Stimulated activated naive CD4-positive, alpha-beta T cell (primary cell): ENCODE measurements around the gene ZNF256.

Experiments used
- DNase-seq, 6 experiments: peaks; one replicate each; lab custom pipeline; 2025; lab: John Stamatoyannopoulos, UW

Gene ZNF256

GRCh38 chr19:57947419-57948134 lies at the start of gene ZNF256:
Gene ZNF256, minus strand, starts transcription at chr19:57947706. Its CDS starts 232 bp downstream, at chr19:57947474.
- peak; percentile 62 to 86 (median 81) for DNase-seq

DNA sequence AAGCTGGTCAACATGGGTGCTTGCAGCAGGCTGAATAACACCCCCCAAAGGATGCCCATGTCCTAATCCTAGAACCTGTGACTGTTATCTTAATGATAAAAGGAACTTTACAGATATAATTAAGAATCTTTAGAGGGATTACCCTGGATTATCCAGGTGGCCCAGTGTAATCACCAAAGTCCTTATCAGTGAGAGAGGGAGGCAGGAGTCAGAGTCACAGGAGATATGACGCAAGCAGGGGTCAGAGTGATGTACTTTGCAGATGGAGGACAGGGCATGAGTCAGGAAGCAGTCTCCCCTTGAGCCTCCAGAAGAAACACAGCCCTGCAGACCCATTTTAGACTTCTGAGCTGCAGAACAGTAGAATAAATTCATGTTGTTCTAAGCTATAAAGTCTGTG lies 45.3 kb upstream of the ZNF256 start:
- DNase-seq: no peak

GRCh38 chr19:57978586-57979289 lies 31.2 kb upstream of the ZNF256 start:
- no peak for DNase-seq

GRCh38 chr19:57974434-57974833 lies 26.9 kb upstream of the ZNF256 start, which contains the start of gene C19orf18:
Gene C19orf18, minus strand, starts transcription at chr19:57974534. Its CDS starts 102 bp downstream, at chr19:57974432.
- DNase-seq: no peak

DNA sequence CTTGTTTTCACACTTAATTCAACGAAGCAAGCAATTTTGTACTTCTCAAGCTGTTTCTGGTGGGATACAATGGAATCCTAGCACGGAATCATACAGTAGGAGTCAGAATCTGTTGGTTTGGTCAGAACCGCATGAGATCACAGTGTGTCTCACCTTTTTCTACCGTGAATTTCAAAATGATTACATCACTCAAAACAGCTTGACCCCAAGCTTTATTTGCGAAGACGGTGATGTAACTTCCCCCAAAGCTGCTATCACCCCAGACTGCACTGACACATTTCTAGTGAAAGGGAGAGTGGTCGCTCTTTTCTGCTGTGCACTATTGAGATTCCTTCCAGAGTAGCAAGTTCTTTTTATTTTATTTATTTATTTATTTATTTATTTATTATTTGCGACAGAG lies 17.3 kb upstream of the ZNF256 start:
- DNase-seq: no peak

- no peak for DNase-seq
Measured at GRCh38 chr19:57961785-57962184, 14.3 kb upstream of the ZNF256 start.

- DNase-seq: no peak
Measured at GRCh38 chr19:57954996-57955395, 7.5 kb upstream of the ZNF256 start.

DNA sequence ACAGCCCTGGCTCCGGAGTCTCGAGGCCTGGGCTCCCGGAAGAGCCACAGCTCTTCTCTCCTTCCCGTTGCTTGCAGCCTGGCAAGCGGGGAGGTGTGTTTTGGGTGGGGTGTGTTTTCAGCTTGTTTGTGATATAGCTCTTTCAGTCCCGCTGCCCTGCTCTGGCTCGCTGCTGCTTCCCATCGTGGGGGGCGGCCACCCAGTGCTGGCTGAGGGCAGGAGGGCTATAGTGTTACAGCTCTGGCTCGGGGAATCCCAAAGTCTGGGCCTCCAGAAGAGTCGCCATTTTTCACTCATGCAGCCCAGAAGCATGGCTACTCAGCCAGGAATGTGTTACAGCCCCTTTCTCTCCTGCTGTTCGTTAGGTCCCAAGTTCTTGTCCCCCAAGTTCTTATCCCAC lies 2.2 kb upstream of the ZNF256 start:
- no peak for DNase-seq

DNA sequence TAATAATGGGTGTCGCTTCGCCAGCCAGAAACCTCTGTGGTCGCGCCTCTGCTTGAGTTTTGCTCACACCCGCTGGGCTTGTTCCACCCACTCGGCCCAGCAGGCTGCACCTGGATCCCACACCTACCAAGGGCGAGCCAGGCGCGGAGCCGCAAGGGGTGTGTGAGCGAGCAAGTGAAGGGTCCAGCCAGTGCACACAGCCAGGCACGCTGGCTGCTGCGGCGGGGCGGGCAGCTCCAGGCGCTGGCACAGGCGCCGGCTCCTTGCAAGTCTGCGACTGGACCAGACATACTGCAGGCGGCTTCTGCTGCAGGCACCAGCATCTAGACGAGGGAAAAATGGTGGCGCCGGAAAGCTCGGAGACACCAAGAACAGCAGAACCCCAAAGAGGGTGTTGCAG lies 1.8 kb upstream of the ZNF256 start:
- DNase-seq: no peak

- peak in 1 of 6 experiments; percentile 28 for DNase-seq
Measured at GRCh38 chr19:57947088-57947418, 453 bp downstream of the ZNF256 start.

GRCh38 chr19:57946316-57946715 lies 1.2 kb downstream of the ZNF256 start:
- no peak for DNase-seq

DNA sequence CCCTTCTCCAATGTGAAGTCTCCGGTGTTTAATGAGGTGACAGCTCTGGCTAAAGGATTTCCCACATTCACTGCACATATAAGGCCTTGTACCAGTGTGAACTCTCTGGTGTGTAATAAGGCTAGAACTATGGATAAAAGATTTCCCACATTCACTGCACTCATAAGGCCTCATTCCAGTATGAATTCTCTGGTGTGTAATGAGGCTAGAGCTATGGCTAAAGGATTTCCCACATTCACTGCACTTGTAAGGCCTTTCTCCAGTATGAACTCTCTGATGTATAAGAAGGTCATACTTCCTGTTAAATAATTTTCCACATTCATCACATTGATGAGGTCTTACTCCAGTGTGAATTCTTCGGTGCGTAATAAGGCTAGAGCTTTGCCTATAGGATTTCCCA lies 5.9 kb downstream of the ZNF256 start:
- no peak for DNase-seq

- no peak for DNase-seq
Measured at GRCh38 chr19:57935731-57936130, 11.8 kb downstream of the ZNF256 start.

DNA sequence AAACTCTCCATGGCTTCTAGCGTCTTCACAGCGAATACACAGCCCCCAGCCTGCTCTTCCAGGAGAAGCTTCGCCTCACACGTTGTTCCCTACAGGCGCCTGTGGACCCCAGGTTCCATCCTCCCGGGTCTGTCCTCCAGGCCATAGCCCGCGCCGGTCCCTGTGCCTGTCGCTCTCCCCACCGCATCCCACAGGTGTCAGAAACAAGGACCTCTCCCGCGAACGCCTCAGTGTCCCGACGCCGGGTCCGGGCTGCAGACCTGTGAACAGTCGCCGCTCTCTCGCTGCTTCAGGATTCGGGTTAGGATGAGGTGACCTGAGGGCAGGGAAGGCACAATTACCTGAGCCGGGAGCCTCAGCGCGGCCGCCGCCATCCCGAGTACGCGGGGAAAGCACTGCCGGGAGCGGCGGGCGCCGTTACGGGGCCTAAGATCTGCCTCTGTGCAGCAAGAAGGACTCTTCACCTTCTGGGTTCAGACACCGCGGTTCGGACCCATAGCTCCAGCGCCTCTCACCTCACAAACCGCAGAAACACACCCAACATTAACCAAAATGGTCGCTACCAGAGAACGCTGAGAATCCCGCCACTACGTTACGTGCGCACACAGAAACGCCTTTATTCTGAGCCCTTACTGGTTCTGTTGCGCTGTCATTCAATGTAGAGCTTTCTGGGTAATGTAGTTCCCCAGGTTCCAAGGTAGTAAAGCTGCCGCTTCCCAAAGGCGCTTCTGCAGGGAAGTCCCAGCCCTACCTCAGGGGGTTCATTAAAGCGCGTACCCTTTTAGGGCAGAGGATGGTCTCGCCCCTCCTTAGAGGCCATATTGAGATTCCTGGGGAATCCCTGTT lies 12.5 kb downstream of the ZNF256 start, which contains the start of gene ZNF418:
Gene ZNF418 (minus strand): TSS at position 583 of the 846 bp plus-strand sequence. CDS start 1,580 bp downstream, outside the sequence.
- peak in 4 of 6 experiments; percentile 2 to 30 (median 21) for DNase-seq

DNA sequence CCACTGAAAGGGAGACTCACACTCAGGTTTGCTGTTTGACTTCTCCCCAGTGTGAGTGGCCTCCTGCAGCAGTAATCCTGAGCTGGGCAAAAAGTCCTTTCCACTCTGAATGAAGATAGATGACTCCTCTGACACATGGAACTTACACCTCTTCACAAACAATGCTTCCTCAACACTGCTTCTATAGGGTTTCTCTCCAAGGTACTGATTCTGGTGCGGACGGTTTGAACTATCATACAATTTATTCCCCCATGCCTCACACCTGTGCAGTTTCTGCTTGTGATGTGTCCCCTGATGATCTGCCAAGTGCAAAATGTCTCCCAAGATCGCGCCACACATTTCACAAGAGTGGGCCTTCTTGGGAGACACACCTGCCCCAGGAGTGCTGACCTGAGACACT lies 19.9 kb downstream of the ZNF256 start:
- no peak for DNase-seq

DNA sequence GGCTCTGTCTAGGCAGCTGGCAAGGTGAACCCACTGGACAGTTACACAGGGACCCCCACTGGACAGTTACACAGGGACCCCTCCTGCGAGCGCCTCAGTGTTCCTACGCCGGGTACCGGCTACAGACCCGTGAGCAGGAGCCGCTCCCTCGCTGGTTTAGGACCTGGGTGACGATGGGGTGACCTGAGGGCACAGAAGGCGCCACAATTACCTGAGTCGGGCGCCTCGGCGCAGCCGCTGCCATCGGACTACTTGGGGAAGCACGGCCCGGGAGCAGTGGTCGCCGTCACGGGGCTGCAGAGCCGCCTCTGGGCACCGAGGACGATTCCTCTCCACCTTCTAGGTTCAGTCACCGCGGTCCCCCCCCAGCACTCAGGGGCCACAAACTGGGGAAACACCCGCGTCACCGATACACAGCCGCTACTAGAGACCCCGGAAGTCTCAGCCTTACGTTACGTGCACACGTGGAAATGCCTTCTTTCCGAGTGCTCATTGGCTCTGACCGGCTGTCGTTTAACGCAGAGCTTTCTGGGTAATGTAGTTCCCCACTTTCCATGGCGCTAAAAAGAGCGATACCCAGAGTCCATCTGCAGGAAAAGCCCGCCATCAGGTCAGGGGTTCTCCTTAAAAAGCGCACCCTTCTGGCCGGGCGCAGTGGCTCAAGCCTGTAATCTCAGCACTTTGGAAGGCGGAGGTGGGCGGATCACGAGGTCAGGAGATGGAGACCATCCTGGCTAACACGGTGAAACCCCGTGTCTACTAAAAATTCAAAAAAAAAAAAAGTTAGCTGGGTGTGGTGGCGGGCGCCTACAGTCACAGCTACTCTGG lies 31.1 kb downstream of the ZNF256 start, which contains the start of gene ZNF417:
Gene ZNF417 (minus strand): TSS at position 425 of the 828 bp plus-strand sequence. CDS start 181 bp downstream, at position 244.
- peak; percentile 79 to 91 (median 86) for DNase-seq

DNA sequence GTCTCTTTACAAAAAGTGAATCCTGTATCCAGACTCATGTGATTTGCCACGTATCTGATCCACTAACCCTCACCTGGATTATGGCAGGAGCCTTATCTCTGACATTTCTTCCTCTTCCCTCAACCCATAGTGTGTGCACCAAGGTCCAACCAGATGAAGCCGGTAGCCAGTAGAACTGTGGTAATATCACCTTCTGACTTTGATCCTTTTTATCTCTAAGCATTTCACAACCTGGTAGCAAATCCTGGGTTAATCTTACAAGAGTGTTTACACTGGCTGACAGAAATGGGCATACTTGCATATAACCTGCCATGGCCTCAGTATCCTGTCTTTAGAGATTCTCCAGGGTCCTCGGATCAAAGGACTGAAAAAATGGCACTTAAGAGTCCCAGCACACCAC lies 33.0 kb downstream of the ZNF256 start:
- no peak for DNase-seq

DNA sequence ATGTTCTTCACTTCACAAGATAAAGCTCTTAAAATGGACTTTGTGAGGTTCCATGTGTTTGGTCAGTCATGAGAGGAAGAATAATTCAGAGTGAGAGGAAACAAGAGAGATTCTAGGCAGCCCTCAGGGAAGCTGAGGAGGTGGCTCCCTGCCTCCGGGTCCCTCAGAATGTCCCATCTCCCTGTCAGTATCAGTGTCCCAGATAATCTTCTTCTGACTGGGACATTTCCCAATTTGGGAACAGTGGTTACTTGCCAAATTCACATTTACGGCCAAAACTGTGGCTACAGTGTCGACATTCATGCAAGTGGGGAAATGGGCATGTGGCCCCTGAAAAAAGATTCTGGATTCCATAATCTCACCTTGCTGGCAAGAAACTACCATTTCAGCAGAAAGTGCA lies 40.1 kb downstream of the ZNF256 start:
- no peak for DNase-seq

DNA sequence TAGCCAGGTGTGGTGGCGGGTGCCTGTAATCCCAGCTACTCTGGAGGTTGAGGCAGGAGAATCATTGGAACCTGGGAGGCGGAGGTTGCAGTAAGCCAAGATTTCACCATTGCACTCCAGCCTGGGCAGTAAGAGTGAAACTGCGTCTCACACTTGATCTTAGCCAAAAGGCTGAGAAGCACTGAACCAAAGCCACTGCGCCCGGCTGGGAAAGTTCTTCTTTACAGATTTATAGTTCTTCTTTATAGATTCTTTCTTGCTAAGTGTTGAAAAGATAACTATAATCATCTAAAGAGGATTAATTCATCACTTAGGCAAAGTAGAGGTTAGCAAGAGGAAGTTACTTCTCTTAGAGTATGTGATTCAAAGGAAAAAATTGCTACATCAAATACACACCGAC lies 42.2 kb downstream of the ZNF256 start:
- no peak for DNase-seq

GRCh38 chr19:57903618-57904184 lies 43.8 kb downstream of the ZNF256 start:
- no peak for DNase-seq

DNA sequence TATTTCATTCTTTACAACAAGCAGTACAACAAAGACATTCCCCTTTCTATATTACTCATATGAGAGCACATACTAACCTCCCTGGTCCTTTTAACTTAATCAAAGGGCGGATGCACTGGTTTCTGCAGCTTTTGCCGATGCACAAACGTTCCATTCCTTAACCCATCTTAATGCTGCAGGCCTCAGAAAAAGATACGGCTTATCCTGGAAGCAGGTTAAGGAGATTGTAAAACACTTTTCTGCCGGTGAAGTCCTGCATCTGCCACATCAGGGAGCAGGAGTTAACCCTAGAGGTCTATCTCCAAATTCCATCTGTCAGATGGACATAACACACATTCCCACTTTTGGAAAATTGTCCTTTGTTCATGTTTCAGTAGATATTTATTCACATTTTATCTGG lies 47.2 kb downstream of the ZNF256 start:
- DNase-seq: no peak
